ENCODE measurements around the gene PLEKHO1.

GRCh38 chr1:150192012-150192411 is 42.3 kb downstream of the PLEKHO1 start:
- TF ChIP-seq EGR1 (IDR thresholded peaks at IDR 0.05) (no peak), TEAD4 (IDR thresholded peaks at IDR 0.05) (peak; percentile 78), FOXM1 (IDR thresholded peaks at IDR 0.05; ENCODE audit: borderline replicate concordance, low read depth) (no peak), USF1 (IDR thresholded peaks at IDR 0.05) (no peak), YY1 (IDR thresholded peaks at IDR 0.05; ENCODE audit: low read depth) (no peak), RAD21 (IDR thresholded peaks at IDR 0.05; ENCODE audit: low read depth) (no peak), TAF1 (IDR thresholded peaks at IDR 0.05; ENCODE audit: low read depth) (no peak), CREB1 (IDR thresholded peaks at IDR 0.05; ENCODE audit: low read depth) (no peak), REST (IDR thresholded peaks at IDR 0.05; ENCODE audit: low read depth) (no peak), NFIC (IDR thresholded peaks at IDR 0.05) (no peak), CEBPB (IDR thresholded peaks at IDR 0.05) (no peak), MAX (IDR thresholded peaks at IDR 0.05) (no peak)
